ENCODE results near the gene KIF25.

Gene KIF25

DNA sequence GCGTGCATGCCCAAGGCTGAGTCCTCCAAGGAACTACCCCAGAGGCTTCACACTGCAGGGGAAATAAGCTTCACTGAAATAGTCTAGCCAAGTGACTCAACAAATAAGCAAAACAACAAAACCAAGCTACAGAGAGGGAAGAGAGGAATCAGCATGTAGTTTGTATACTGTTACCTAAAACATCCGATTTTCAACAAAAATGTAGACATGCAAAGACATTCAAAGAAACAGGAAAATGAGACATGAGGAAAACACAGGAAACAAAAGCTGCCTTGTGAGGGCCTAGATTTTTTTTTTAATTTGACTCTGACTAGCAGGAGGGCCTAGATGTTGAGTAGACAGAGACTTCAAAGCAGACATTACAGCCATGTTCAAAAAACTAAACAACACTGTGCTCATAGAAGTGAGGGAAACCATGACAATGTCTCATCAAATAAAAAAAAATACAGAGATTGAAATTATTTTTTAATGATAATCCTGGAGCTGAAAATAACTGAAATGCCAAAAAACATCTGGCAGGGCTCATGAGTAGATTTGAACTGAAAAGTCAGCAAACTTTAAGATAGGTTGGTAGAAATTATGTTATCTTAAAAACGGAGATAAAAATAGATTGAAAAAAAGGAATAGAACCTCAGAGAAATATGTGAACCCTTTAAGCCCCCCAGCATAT is 16.4 kb upstream of the KIF25 start:
- no peak for TF ChIP-seq REST (IDR thresholded peaks at IDR 0.05; ENCODE audit: insufficient read depth in 1 of 2, low read depth in 2 of 2, low read length in 2 of 2)
- TF ChIP-seq POLR2AphosphoS5 (IDR thresholded peaks at IDR 0.05; ENCODE audit: low read depth, low read length), result no peak
- no peak for TF ChIP-seq SIN3A (IDR thresholded peaks at IDR 0.05; ENCODE audit: borderline replicate concordance, insufficient read depth, low read length)
- no peak for TF ChIP-seq FOXP2 (optimal IDR thresholded peaks at IDR 0.05; ENCODE audit: borderline replicate concordance, extremely low read depth, extremely low read length, insufficient read depth)

DNA sequence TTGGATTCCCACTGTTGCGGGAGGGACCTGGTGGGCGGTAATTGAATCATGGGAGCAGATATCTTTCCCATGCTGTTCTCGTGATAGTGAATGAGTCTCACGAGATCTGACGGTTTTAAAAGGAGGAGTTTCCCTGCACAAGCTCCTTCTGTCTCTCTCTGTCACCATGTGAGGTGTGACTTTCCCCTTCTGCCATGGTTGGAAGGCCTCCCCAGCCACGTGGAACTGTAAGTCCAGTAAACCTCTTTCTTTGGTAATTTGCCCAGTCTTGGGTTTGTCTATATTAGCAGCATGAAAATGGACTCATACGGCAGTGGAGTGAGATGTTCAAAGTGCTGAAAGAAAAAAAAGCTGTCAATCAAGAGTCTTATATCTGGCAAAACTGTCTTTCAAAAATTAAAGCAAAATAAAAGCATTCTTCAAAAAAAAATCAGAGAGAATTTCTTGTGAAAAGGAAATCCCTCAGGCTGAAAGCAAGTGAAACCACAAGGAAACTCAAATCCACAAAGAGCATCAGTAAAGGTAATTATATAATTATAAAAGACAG is 15.5 kb upstream of the KIF25 start:
- TF ChIP-seq POLR2AphosphoS5 (IDR thresholded peaks at IDR 0.05; ENCODE audit: low read depth, low read length) (no peak), TAF1 (IDR thresholded peaks at IDR 0.05; ENCODE audit: borderline replicate concordance, insufficient read depth, low read length) (no peak), REST (IDR thresholded peaks at IDR 0.05; ENCODE audit: insufficient read depth in 1 of 2, low read depth in 2 of 2, low read length in 2 of 2) (no peak), SIN3A (IDR thresholded peaks at IDR 0.05; ENCODE audit: borderline replicate concordance, insufficient read depth, low read length) (no peak), FOXP2 (optimal IDR thresholded peaks at IDR 0.05; ENCODE audit: borderline replicate concordance, extremely low read depth, extremely low read length, insufficient read depth) (no peak)

DNA sequence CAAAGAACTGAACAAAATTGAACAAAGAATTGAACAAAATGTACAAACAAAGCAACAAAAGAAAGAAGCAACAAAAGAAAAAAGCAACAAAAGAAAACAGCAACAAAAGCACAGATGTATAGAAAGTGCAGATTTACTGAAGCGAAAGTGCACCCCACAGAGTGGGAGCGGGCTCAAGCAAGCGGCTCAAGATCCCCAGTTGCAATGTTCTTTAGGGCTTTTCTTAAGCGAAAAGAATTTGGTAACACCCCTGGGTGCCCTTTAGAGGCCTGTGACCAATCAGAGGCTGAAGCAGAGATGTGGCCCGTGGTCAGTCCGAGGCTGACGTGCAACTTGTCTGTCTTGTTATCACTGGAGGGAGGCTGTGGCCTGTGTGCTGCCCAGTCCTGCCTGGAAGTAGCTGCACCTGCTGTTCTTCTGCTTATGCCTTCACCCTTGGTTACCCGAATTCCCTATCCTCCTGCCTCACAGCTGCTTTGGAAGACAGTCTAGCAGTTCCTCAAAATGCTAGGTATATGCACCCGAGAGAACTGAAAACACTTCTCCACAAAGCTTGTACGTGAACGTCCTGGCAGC is 13.2 kb upstream of the KIF25 start:
- TF ChIP-seq REST (IDR thresholded peaks at IDR 0.05; ENCODE audit: insufficient read depth in 1 of 2, low read depth in 2 of 2, low read length in 2 of 2) (no peak), FOXP2 (optimal IDR thresholded peaks at IDR 0.05; ENCODE audit: borderline replicate concordance, extremely low read depth, extremely low read length, insufficient read depth) (no peak), SIN3A (IDR thresholded peaks at IDR 0.05; ENCODE audit: borderline replicate concordance, insufficient read depth, low read length) (no peak), POLR2AphosphoS5 (IDR thresholded peaks at IDR 0.05; ENCODE audit: low read depth, low read length) (no peak), TAF1 (IDR thresholded peaks at IDR 0.05; ENCODE audit: borderline replicate concordance, insufficient read depth, low read length) (no peak)

DNA sequence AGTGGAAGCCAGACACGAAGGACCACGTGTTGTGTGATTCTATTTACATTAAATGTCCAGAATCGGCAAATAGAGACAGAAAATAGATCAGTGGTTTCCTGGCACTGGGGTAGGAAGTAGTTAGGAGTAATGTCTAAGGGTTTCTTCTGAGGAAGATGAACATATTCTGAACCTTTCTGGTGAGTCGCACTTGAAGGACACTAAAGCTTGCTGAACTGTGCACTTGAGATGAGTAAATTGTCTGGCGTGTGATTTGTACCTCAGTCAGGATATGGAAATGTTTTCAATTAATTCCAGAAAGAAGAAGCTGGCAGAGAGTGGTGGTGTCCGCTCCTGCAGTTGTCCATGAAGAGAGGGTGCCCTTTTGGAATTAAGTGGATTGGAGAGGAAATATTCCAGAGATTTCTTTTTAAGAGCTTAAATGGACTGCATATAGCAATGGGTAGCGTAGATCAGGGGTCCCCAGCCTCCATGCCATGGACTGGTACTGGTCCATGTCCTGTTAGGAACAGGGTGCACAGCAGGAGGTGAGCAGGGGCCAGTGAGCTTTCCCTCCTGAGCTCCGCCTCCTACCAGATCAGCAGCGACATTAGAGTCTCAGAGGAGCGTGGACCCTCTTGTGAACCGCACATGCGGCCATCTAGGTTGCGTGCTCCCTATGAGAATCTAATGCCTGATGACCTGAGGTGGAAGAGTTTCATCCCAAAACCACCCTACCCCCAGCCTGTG is 12.4 kb upstream of the KIF25 start:
- no peak for TF ChIP-seq REST (IDR thresholded peaks at IDR 0.05; ENCODE audit: insufficient read depth in 1 of 2, low read depth in 2 of 2, low read length in 2 of 2)
- no peak for TF ChIP-seq FOXP2 (optimal IDR thresholded peaks at IDR 0.05; ENCODE audit: borderline replicate concordance, extremely low read depth, extremely low read length, insufficient read depth)
- no peak for TF ChIP-seq TAF1 (IDR thresholded peaks at IDR 0.05; ENCODE audit: borderline replicate concordance, insufficient read depth, low read length)
- TF ChIP-seq POLR2AphosphoS5 (IDR thresholded peaks at IDR 0.05; ENCODE audit: low read depth, low read length), result no peak
- no peak for TF ChIP-seq SIN3A (IDR thresholded peaks at IDR 0.05; ENCODE audit: borderline replicate concordance, insufficient read depth, low read length)

All from PFSK-1 (cell line).